IPS DF 6.9 (cell line): ENCODE data around the gene SLC26A3.

Experiments used
- DNase-seq: peaks from one replicate; pipeline ENCODE4 v3.0.0-alpha.2; 2013; ENCODE audit warnings: low read depth, low spot score
- H3K27ac ChIP-seq: one replicate; pipeline ENCODE4 v1.5.1; 2013; ENCODE audit warnings: low read length, control low read depth
- H3K27me3 ChIP-seq: 2 replicates; pipeline ENCODE4 v1.6.1; 2013; ENCODE audit warnings: mild to moderate bottlenecking, low read length; ENCODE audit not compliant: control insufficient read depth, insufficient read depth
- H3K36me3 ChIP-seq: 2 replicates; pipeline ENCODE4 v1.6.1; 2013; ENCODE audit warnings: low read length; ENCODE audit not compliant: control insufficient read depth, insufficient read depth
- H3K4me1 ChIP-seq: 2 replicates; pipeline ENCODE4 v1.6.1; 2013; ENCODE audit warnings: low read length; ENCODE audit not compliant: control insufficient read depth, insufficient read depth
- H3K4me3 ChIP-seq: 2 replicates; pipeline ENCODE4 v1.5.1; 2013; ENCODE audit warnings: mild to moderate bottlenecking, low read length
- H3K9me3 ChIP-seq: 2 replicates; pipeline ENCODE4 v1.6.1; 2013; ENCODE audit warnings: low read length, inconsistent platforms; ENCODE audit not compliant: control insufficient read depth, insufficient read depth
- WGBS: extraction: QIAGEN DNeasy Blood & Tissue Kit; methylation state at CpG from one replicate; pipeline ENCODE4 v1.1.7; 2013; ENCODE audit warnings: mixed read lengths, missing lambda C conversion rate; ENCODE audit not compliant: insufficient read length, insufficient coverage; 5-methylcytosine and 5-hydroxymethylcytosine counted together

Gene SLC26A3

GRCh38 chr7:107725138-107725740 is 77.8 kb downstream of the SLC26A3 start:
- DNase-seq: no peak
- no CpG with 5 or more reads among the region's 4 CpGs for WGBS

DNA sequence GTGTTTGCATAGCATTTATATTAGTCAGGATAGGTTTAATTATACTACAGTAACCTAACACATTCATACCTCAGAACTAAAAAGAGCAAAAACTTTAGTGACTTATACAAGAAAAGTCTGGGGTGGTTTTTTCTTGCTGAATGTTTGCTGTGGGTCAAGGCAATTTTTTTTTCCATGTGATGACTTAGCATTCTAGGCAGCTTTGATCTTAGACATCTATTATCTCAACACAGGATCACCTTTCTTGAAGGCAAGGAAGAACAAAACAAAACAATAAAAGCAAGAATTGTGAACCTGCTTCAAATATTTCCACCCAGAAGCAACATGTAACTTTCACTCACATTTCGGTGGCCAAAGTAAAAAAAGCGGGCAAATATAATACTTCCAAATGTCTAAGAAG is 79.8 kb downstream of the SLC26A3 start:
- no peaks in the 10 kb centered on the region for H3K36me3 ChIP-seq
- no CpG with 5 or more reads among the region's 2 CpGs for WGBS
- DNase-seq: no peak

More at GRCh38 chr7:107725138-107725740, 77.8 kb downstream of the SLC26A3 start:
- Histone ChIP-seq H3K36me3 (no peaks in the 10 kb centered on the region), H3K4me1 (no peaks in the 10 kb centered on the region), H3K4me3 (no peak overlapping the region), H3K27ac (no peak overlapping the region), H3K27me3 (no peaks in the 10 kb centered on the region), H3K9me3 (no peaks in the 10 kb centered on the region)

GRCh38 chr7:107721286-107721685 is 81.7 kb downstream of the SLC26A3 start:
- DNase-seq: no peak
- H3K9me3 ChIP-seq: no peaks in the 10 kb centered on the region
- H3K27ac ChIP-seq: no peak overlapping the region
- no peaks in the 10 kb centered on the region for H3K4me1 ChIP-seq
- WGBS: no CpG with 5 or more reads among the region's 1 CpG
- no peak overlapping the region for H3K4me3 ChIP-seq
- H3K36me3 ChIP-seq: no peaks in the 10 kb centered on the region
- no peaks in the 10 kb centered on the region for H3K27me3 ChIP-seq

More for the DNA sequence above, 79.8 kb downstream of the SLC26A3 start:
- Histone ChIP-seq H3K4me3 (no peak overlapping the region), H3K27me3 (no peaks in the 10 kb centered on the region), H3K27ac (no peak overlapping the region), H3K9me3 (no peaks in the 10 kb centered on the region), H3K4me1 (no peaks in the 10 kb centered on the region)

DNA sequence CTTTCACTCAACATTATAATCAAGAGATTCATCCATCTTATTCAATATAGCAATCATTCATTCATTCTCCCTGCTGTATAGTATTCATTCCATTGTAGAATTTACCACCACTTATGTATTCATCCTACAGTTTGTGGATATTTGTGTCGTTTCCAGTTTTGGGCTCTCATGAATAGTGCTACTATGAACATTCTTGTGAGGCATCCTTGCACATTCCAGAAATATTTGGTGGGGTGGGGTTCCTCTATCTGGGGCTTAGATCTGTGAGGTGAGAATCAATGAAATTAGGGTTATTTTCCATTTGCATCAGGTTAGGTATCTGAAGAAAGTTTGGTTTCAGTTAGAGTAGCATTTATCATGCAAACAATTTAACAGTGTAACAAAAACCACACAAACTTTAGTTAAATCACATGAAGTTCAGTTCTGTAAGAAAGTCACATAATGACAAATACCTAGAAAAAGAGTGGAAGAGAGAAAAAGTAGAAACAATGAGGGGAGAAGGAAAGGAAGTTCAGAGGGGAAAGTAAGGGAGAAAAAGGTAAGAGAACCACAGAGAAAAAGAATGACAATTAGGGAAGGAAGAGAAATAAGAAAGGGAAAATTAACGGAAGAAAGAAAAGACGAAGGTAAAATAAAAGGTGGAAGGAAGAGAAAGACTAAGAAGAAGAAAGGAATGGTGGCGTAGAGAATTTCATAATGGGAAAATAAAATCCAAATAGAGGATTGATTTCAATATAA is 84.4 kb downstream of the SLC26A3 start:
- DNase-seq: no peak
- no peaks in the 10 kb centered on the region for H3K9me3 ChIP-seq
- WGBS: 100% methylated on average over 3 of the region's 4 CpGs
- no peaks in the 10 kb centered on the region for H3K36me3 ChIP-seq
- no peaks in the 10 kb centered on the region for H3K27me3 ChIP-seq
- no peak overlapping the region for H3K4me3 ChIP-seq
- no peak overlapping the region for H3K27ac ChIP-seq
- H3K4me1 ChIP-seq: no peaks in the 10 kb centered on the region

GRCh38 chr7:107715531-107715930 is 87.5 kb downstream of the SLC26A3 start:
- no peak for DNase-seq
- H3K27me3 ChIP-seq: no peaks in the 10 kb centered on the region
- no peaks in the 10 kb centered on the region for H3K4me1 ChIP-seq
- no peaks in the 10 kb centered on the region for H3K36me3 ChIP-seq
- no peak overlapping the region for H3K4me3 ChIP-seq
- H3K9me3 ChIP-seq: no peaks in the 10 kb centered on the region
- H3K27ac ChIP-seq: no peak overlapping the region
- no CpG with 5 or more reads among the region's 6 CpGs for WGBS
